Neural progenitor cell (in vitro differentiated cells): ENCODE measurements around the gene RITA1. TPM values are rescaled to one million over a fixed set of nuclear protein-coding genes. Genes with fewer than 3 reads are reported as not detected.

ENCODE experiments used
- DNase-seq: peaks from one replicate; pipeline ENCODE4 v3.0.0-alpha.2; 2016; ENCODE audit warnings: low spot score
- H2AFZ ChIP-seq: fragments of 200-600 bp; sonication (generic); replicated peaks from 2 replicates; pipeline ENCODE4 v1.6.1; 2016; ENCODE audit warnings: antibody characterized with exemption
- H3F3A ChIP-seq: fragments of 200-600 bp; sonication (generic); 2 replicates; pipeline ENCODE4 v1.6.1; 2016; ENCODE audit warnings: antibody characterized with exemption, low read depth
- H3K27ac ChIP-seq: fragments of 200-600 bp; sonication (generic); 2 replicates; pipeline ENCODE4 v1.5.1; 2016; ENCODE audit warnings: mild to moderate bottlenecking
- H3K27me3 ChIP-seq: fragments of 200-600 bp; sonication (generic); 2 replicates; pipeline ENCODE4 v1.6.1; 2016; ENCODE audit warnings: mild to moderate bottlenecking, moderate library complexity
- H3K36me3 ChIP-seq: fragments of 200-600 bp; sonication (generic); 2 replicates; pipeline ENCODE4 v1.5.1; 2016
- H3K4me1 ChIP-seq: fragments of 200-600 bp; sonication (generic); 2 replicates; pipeline ENCODE4 v1.6.1; 2016; ENCODE audit warnings: mixed run types
- H3K4me2 ChIP-seq: fragments of 200-600 bp; sonication (generic); 2 replicates; pipeline ENCODE4 v1.6.1; 2016
- H3K4me3 ChIP-seq: fragments of 200-600 bp; sonication (generic); 2 replicates; pipeline ENCODE4 v1.5.1; 2016
- H3K79me2 ChIP-seq: fragments of 200-600 bp; sonication (generic); 2 replicates; pipeline ENCODE4 v1.6.1; 2016; ENCODE audit warnings: low read depth
- H3K9ac ChIP-seq: fragments of 200-600 bp; sonication (generic); 2 replicates; pipeline ENCODE4 v1.6.1; 2016
- H3K9me3 ChIP-seq: fragments of 200-600 bp; sonication (generic); 2 replicates; pipeline ENCODE4 v1.5.1; 2016; ENCODE audit warnings: low read depth
- H4K20me1 ChIP-seq: fragments of 200-600 bp; sonication (generic); 2 replicates; pipeline ENCODE4 v1.6.1; 2016; ENCODE audit warnings: low read depth
- H3K27ac Mint-ChIP-seq: 3 replicates; pipeline ENCODE4 v1.8.0; 2021; ENCODE audit warnings: mixed read lengths
- H3K27me3 Mint-ChIP-seq: 2 replicates; pipeline ENCODE4 v1.8.0; 2022; ENCODE audit warnings: low read depth, mild to moderate bottlenecking, inconsistent platforms, moderate library complexity, mixed read lengths; ENCODE audit not compliant: insufficient read depth
- H3K36me3 Mint-ChIP-seq: 3 replicates; pipeline ENCODE4 v1.8.0; 2021; ENCODE audit warnings: mixed read lengths
- H3K4me1 Mint-ChIP-seq: 3 replicates; pipeline ENCODE4 v1.8.0; 2021; ENCODE audit warnings: mixed read lengths
- H3K4me3 Mint-ChIP-seq: 3 replicates; pipeline ENCODE4 v1.8.0; 2021; ENCODE audit warnings: mild to moderate bottlenecking, moderate library complexity, mixed read lengths
- H3K9me3 Mint-ChIP-seq: 3 replicates; pipeline ENCODE4 v1.8.0; 2020; ENCODE audit warnings: mixed read lengths
- EZH2 ChIP-seq: fragments of 200-600 bp; sonication (generic); IDR thresholded peaks from 2 replicates; pipeline ENCODE4 v1.6.1; 2017; ENCODE audit warnings: antibody characterized with exemption, mild to moderate bottlenecking, moderate library complexity
- EZH2phosphoT487 ChIP-seq: fragments of 200-600 bp; sonication (generic); IDR thresholded peaks from 2 replicates; pipeline ENCODE4 v1.6.1; 2017; ENCODE audit warnings: antibody characterized with exemption
- total RNA-seq: library from RNA; depleted of rRNA; stranded (reverse); fragments of >200 nt; gene quantifications from 2 replicates; pipeline ENCODE4 v1.2.3, GENCODE V29; 2015; ENCODE audit warnings: low replicate concordance
- TF ChIP-seq, protein P1 (sequence below): fragments of 200-600 bp; sonication (generic); IDR thresholded peaks from 2 replicates; pipeline ENCODE4 v1.5.1; 2017; ENCODE audit warnings: antibody characterized with exemption, mild to moderate bottlenecking

RITA1 gene
- total RNA-seq, 1 donor from 2014 or later: 13.7 TPM

- Histone ChIP-seq H3K9ac (no peak overlapping the region), H3K79me2 (peaks cover 5% of the 10 kb centered on the region), H3K9me3 (no peaks in the 10 kb centered on the region), H3K27me3 (no peaks in the 10 kb centered on the region), H4K20me1 (peaks cover 6% of the 10 kb centered on the region), H3F3A (peaks cover 4% of the 10 kb centered on the region), H2AFZ (no peak overlapping the region), H3K36me3 (no peaks in the 10 kb centered on the region), H3K27ac (no peak overlapping the region), H3K4me3 (no peak overlapping the region), H3K4me2 (no peak overlapping the region), H3K4me1 (no peaks in the 10 kb centered on the region)
- Mint-ChIP-seq H3K36me3 (peaks cover 10% of the 10 kb centered on the region), H3K27ac (peak overlapping the region; percentile 70), H3K4me1 (peaks cover 53% of the 10 kb centered on the region), H3K4me3 (no peak overlapping the region), H3K9me3 (no peaks in the 10 kb centered on the region), H3K27me3 (peaks cover 13% of the 10 kb centered on the region)
- DNase-seq: no peak
- TF ChIP-seq, protein P1, sequence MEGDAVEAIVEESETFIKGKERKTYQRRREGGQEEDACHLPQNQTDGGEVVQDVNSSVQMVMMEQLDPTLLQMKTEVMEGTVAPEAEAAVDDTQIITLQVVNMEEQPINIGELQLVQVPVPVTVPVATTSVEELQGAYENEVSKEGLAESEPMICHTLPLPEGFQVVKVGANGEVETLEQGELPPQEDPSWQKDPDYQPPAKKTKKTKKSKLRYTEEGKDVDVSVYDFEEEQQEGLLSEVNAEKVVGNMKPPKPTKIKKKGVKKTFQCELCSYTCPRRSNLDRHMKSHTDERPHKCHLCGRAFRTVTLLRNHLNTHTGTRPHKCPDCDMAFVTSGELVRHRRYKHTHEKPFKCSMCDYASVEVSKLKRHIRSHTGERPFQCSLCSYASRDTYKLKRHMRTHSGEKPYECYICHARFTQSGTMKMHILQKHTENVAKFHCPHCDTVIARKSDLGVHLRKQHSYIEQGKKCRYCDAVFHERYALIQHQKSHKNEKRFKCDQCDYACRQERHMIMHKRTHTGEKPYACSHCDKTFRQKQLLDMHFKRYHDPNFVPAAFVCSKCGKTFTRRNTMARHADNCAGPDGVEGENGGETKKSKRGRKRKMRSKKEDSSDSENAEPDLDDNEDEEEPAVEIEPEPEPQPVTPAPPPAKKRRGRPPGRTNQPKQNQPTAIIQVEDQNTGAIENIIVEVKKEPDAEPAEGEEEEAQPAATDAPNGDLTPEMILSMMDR: no peak
- TF ChIP-seq EZH2phosphoT487 (no peak), EZH2 (no peak)
Observed at GRCh38 chr12:113226696-113227568, 41.4 kb downstream of the RITA1 start.

DNA sequence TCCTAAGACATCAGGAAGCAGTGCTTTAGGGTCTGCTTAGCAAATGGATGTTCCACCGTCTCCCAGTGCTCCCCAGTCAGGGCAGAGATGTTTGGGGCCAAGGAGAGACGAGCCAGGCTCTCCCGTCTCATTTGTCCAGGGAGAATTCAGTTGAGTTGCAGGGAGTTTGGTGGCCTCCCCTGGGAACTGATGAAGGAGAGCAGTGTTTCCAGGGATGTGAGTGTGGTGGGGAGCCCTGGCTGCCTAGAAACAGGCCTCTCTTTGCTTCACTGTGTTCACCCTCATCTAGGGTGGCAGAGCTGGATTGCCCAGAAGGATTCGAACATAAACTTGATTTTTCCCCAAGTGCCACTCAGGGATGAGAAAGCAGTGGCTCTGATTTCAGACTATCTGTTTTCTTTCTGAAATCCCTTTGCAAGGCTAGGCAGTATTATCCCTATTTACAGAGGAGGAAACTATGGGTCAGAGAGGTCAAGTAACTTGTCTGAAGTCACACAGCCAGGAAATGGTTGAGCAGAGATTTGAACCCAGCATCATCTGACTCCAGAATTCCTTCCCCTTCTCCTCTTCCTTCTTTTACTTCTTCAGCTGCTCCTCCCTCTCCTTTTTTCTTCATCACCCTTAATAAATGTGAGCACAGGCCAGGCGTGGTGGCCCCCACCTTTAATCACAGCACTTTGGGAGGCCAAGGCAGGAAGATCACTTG, 42.3 kb downstream of the RITA1 start:
- Mint-ChIP-seq H3K27ac (peak overlapping the region; percentile 51), H3K27me3 (peaks cover 14% of the 10 kb centered on the region), H3K36me3 (peaks cover 10% of the 10 kb centered on the region), H3K4me1 (peaks cover 51% of the 10 kb centered on the region), H3K4me3 (no peak overlapping the region), H3K9me3 (no peaks in the 10 kb centered on the region)
- H3K27me3 ChIP-seq: no peaks in the 10 kb centered on the region
- no peak overlapping the region for H3K4me2 ChIP-seq
- H3K4me1 ChIP-seq: peaks cover 6% of the 10 kb centered on the region
- no peak for DNase-seq
- no peaks in the 10 kb centered on the region for H3K79me2 ChIP-seq
- no peak overlapping the region for H3K9ac ChIP-seq
- no peak overlapping the region for H2AFZ ChIP-seq
- H3F3A ChIP-seq: no peaks in the 10 kb centered on the region
- no peaks in the 10 kb centered on the region for H3K36me3 ChIP-seq
- no peak overlapping the region for H3K27ac ChIP-seq
- TF ChIP-seq EZH2phosphoT487: no peak
- TF ChIP-seq EZH2: no peak
- TF ChIP-seq, protein P1: no peak
- no peak overlapping the region for H3K4me3 ChIP-seq
- H4K20me1 ChIP-seq: peaks cover 11% of the 10 kb centered on the region
- no peaks in the 10 kb centered on the region for H3K9me3 ChIP-seq

GRCh38 chr12:113228394-113229028, 43.0 kb downstream of the RITA1 start:
- no peak overlapping the region for H3K27ac ChIP-seq
- no peak overlapping the region for H3K4me2 ChIP-seq
- TF ChIP-seq EZH2phosphoT487 (no peak), EZH2 (no peak)
- TF ChIP-seq, protein P1: no peak
- H3K79me2 ChIP-seq: no peaks in the 10 kb centered on the region
- peaks cover 13% of the 10 kb centered on the region for H3K4me1 ChIP-seq
- Mint-ChIP-seq H3K4me1 (peaks cover 52% of the 10 kb centered on the region), H3K9me3 (peaks cover 1% of the 10 kb centered on the region), H3K27me3 (peaks cover 14% of the 10 kb centered on the region), H3K27ac (no peak overlapping the region), H3K36me3 (peaks cover 14% of the 10 kb centered on the region), H3K4me3 (no peak overlapping the region)
- no peaks in the 10 kb centered on the region for H3K9me3 ChIP-seq
- H3K36me3 ChIP-seq: no peaks in the 10 kb centered on the region
- no peak overlapping the region for H3K4me3 ChIP-seq
- no peak for DNase-seq
- no peak overlapping the region for H3K9ac ChIP-seq
- peaks cover 17% of the 10 kb centered on the region for H4K20me1 ChIP-seq
- H2AFZ ChIP-seq: no peak overlapping the region
- H3F3A ChIP-seq: peaks cover 3% of the 10 kb centered on the region
- no peaks in the 10 kb centered on the region for H3K27me3 ChIP-seq
